GM21737 (cell line): ENCODE measurements around the gene GNB1L.
"Not testable (repeated sequence)": the region's sequence is repeated elsewhere in the genome, so short reads cannot be mapped to it uniquely, and the experiment has no call there.

Source experiments
- ATAC-seq: cut with Tn5 transposase; IDR thresholded peaks from one replicate; pipeline ENCODE4 v1.9.1; 2021; ENCODE audit warnings: mild to moderate bottlenecking, moderate library complexity; ENCODE audit not compliant: unreplicated experiment

Gene GNB1L

GRCh38 chr22:19799322-19800190 lies 55.1 kb downstream of the GNB1L start:
- ATAC-seq = no peak

GRCh38 chr22:19798891-19799293 lies 55.8 kb downstream of the GNB1L start:
- no peak for ATAC-seq

GRCh38 chr22:19798003-19798665 lies 56.5 kb downstream of the GNB1L start:
- no peak for ATAC-seq

GRCh38 chr22:19797086-19798002 lies 57.3 kb downstream of the GNB1L start:
- ATAC-seq = no peak

GRCh38 chr22:19796160-19796559 lies 58.5 kb downstream of the GNB1L start:
- no peak for ATAC-seq

- no peak for ATAC-seq
Observed at GRCh38 chr22:19795617-19796008, 59.1 kb downstream of the GNB1L start.

GRCh38 chr22:19793661-19794310 lies 60.9 kb downstream of the GNB1L start:
- no peak for ATAC-seq

- ATAC-seq = no peak
Observed at GRCh38 chr22:19793161-19793560, 61.5 kb downstream of the GNB1L start.

GRCh38 chr22:19792383-19792896 lies 62.2 kb downstream of the GNB1L start:
- not testable (repeated sequence) for ATAC-seq

GRCh38 chr22:19791894-19792293 lies 62.8 kb downstream of the GNB1L start:
- no peak for ATAC-seq

- ATAC-seq = no peak
Observed at GRCh38 chr22:19791243-19791642, 63.4 kb downstream of the GNB1L start.

- no peak for ATAC-seq
Observed at GRCh38 chr22:19789828-19790227, 64.8 kb downstream of the GNB1L start.

- no peak for ATAC-seq
Observed at GRCh38 chr22:19789406-19789805, 65.3 kb downstream of the GNB1L start.

GRCh38 chr22:19788661-19789225 lies 65.9 kb downstream of the GNB1L start:
- ATAC-seq = no peak

- ATAC-seq = no peak
Observed at GRCh38 chr22:19787849-19788141, 66.9 kb downstream of the GNB1L start.

GRCh38 chr22:19786959-19787848 lies 67.5 kb downstream of the GNB1L start:
- ATAC-seq = no peak

- no peak for ATAC-seq
Observed at GRCh38 chr22:19786264-19786585, 68.4 kb downstream of the GNB1L start.

- ATAC-seq = no peak
Observed at GRCh38 chr22:19785461-19786263, 69.0 kb downstream of the GNB1L start.
